DMS 273 (cell line): ENCODE measurements around the gene CAPN5.
A peak's percentile ranks its signal among the peaks of the same experiment; 100 is the strongest.
"Not testable (repeated sequence)": the region's sequence is repeated elsewhere in the genome, so short reads cannot be mapped to it uniquely, and the experiment has no call there.

Source experiments
- DNase-seq: peaks from one replicate; lab custom pipeline; 2025; ENCODE audit not compliant: unreplicated experiment; lab: John Stamatoyannopoulos, UW

The CAPN5 gene

DNA sequence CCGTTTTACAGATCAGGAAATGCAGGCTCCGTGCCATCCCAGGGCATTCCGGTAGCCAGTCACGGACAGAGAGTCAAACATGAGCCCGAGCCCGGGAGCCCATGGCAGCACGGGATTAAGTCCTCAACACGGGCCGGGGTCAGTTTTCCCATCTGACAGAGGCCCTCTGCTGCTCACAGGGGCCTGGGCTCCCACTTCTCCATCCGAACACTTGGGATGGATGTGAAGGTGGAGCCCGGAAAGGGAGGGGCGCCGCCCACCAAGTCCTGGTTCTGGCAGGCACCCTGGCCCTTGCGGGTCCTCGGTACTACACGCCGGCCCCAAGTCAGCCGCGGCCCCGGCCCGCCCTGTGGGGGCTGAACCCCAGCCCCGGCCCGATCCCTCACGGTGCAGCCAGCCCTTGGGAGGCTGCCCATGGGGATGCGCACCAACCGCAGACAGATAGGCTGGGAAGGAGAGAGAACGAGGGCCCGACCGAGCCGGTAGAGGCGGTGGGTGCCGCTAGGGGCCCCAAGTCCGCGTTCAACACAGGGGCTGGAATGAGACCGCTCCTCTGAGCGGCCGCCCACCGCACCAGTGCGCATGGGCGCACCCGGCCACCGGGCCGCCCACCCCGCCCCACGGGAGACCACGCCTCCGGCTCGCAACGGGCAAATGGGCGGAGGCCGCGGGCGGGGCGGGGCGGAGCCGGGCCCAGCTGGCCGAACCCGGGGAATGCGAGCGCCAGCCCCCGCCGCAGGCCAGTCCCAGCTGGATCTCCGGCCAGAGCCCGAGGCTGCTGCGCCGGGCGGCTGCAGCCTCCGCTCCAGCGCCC lies at the start of gene CAPN5:
Gene CAPN5 (plus strand): TSS at position 743 of the 814 bp plus-strand sequence. CDS start 17,916 bp downstream, outside the sequence.
- DNase-seq = peak; percentile 94

DNA sequence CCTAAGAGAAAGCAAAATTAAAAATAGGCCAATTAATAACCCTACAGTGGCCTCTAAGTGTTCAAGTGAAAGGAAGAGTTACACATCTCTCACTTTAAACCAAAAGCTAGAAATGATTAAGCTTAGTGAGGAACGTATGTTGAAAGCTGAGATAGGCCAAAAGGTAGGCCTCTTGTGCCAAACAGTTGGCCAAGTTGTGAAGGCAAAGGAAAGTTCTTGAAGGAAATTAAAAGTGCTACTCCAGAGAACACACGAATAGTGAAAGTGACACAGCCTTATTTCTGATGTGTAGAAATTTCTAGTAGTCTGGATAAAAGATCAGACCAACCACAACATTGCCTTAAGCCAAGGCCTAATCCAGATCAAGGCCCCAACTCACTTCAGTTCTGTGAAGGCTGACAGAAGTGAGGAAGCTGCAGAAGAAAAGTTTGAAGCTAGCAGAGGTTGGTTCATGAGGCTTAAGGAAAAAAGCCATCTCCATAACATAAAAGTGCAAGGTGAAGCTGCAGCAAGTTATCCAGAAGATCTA lies 48.3 kb upstream of the CAPN5 start:
- not testable (repeated sequence) for DNase-seq

DNA sequence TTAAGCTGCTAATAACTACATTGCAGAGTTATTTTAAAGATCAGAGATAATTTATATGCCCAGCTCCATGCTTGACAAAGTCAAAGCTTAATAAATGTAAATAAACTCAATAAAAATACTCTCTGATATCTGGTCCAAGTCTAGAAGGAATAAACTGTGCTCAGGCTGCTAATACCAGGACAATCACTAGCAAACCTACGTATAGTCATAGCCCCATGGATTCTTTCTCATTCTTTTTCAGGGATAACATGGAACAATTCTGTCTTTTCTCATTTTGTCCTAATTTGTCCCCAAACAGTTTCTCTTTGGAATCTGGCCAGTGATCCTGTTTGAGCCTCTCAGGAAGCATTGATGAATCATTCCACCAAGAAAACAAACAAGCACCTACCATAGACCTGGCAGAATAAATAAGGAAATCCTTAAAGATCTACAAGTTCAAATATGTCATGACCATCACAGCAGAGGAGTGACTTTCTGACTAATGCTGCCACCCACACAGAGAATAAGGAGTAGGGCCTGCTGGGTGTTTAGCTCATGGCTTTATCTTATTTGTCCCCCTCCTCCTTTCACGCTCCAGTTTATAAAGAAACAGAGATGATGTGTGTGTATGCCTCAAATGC lies 46.7 kb upstream of the CAPN5 start:
- DNase-seq = no peak

DNA sequence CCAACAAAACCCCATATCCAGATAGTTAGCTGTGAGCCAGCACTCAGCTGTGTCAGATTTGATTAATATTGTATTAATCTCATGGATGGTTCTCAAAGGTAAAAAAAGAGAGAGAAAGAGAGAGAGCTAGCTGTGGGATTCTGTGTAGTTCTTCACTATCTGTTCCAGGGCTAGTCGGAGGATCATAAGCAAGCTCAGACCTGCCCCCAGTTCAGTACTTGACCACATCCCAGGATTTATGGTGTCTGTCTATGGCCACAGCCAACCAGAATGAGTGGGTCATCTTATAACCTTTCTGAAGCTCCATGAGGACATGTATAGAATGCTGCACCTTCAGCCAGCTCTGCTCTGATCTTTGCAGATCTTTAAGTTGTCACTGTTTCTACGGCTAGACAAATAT lies 46.0 kb upstream of the CAPN5 start:
- no peak for DNase-seq

DNA sequence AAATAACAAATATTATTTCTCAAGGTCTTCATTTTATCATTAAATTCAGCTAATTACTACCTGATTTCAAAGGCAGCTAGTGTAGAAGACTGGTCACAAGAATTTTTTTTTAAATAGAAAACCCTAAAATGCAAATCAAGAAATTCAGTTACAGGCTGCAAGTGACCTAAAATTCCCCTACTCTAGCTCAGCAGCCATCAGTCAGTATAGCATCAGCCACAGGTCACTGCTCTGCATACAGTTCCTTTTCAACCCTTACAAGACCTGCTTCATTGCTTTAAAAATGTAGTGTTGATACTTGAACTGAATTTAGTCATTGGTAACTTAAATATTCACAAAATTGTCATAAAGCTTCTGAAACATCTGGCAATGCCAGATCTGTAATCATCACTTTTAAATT lies 42.0 kb upstream of the CAPN5 start:
- no peak for DNase-seq

DNA sequence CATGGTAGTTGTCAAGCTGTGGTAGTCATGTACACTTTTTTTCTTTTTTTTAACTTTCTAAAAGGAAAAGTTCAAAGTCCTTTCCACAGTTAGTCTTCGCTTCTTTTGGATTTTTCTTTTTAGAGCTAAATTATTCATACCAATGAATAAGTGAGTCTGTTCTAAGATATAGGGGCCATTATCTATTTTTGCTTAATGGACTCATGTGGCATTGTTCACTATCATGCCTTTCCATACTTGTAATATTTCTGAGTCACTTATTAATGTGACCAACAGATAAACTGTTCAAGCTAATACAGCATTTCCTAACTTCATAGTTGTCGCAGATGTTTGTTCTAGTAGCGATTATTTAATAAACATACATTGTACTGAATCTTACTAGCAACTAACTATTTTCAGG lies 40.5 kb upstream of the CAPN5 start:
- DNase-seq = no peak

DNA sequence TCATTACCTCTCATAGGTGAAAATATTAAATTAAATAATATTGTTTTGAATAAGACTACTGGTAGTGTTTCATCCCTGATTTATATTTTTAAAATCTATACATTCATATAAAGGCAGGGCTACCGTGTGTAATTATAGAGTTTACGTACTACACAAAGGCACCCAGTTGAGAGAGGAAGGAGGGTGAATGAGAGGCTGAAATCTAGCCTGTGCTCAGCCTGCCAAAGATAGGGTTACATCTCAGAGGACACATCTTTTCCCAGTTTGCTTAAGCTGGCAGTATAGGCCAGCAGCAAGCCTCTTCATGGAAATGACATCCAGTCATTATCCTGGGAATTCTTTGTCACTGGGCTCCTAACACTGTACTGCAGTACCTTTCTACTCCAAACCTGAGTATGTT lies 40.0 kb upstream of the CAPN5 start:
- DNase-seq = peak; percentile 30

DNA sequence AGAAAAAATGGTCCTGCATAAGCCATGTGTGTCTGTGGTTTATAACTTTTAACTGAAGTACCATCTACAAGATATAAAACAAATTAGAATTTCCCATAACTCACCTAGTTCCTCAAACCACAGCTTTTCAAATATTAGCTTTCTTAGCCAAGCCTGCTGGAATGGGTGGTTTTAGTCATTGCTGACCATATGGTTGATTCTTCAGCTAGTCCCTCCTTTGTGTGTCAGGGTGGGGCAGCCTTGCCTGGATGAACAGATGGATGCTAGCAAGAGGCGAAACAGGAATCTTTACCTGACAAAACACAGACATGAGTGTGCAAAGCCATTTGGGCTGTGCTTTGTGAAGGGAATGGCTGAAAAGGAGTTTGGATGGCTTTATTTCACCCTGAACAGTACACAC lies 39.5 kb upstream of the CAPN5 start:
- peak; percentile 71 for DNase-seq

DNA sequence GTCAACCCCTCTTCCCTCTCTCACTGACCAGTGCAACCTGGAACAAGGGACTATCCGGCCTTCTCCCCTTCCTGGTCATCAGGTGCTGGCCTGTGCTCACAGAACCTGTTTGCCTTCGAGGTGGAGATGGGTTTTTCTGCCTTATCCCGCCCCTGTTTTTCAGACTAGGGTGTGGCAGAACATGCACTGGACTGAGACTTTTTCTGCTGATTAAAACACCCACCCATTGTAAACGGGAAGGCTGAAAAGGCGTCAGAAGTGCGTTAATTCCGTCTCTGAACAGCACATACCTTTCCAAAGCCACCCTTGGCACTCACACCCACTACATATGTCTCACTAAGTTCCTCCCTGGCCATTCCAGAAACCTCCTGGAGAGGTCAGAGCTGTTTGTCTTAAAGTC lies 36.9 kb upstream of the CAPN5 start:
- DNase-seq = no peak

DNA sequence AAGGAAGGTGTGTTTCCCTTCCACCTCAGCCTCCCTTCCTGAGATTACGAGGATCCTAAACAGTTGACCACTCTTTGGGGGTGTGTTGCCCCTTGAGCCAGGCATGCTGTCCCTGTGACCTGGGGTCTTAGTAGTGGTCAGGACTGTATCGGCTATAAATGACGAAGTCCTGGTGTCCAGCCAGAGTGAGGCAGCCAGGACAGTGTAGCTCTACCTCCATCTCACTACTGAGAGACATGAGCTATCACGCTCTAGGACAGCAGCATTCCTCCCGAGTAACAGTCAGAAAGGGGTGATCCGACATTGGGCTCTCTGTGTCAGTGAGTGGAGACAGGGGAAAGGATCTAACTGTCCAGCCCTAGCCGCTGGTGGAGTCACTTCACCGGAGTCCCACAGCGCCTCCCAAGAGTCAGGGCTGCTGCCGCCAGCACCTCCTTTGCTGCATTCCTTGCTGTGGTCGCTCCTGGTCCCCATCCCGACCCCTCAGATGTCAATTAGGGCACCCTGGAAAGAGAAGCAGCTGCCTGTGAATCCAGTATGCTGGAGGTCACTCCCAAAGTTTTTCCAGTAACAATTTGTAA lies 35.8 kb upstream of the CAPN5 start:
- no peak for DNase-seq

DNA sequence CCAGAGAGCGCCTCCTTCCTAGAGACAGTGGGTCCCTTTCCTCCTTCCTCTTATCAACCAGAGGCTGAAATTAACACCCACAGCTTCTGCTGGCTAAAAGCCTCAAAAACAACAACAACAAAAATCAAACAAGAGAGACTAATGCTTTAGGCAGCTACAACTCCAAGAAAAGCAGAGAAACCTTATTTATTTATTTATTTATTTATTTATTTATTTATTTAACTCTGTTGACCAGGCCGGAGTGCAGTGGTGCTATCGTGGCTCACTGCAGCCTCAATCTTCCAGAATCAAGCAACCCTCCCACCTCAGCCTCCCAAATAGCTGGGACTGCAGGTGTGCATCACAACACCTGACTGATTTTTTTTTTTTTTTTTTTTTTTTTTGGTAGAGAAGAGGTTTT lies 35.2 kb upstream of the CAPN5 start:
- no peak for DNase-seq

DNA sequence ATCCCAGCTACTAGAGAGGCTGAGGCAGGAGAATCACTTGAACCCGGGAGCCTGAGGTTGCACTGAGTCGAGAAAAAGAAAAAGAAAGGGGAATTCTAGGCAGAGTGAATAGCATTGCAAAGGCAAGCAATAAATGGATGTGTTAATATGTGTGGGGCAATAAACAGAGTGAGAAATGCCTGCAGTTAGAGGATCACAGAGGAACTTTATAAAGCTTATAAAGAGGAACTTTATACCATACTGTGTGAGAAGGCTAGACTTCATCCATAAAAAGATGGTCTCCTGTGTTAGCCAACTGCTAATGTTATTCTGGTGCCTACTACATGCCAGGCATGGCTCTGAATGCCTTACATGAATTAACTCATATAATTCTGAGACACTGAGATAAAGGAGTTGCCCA lies 31.7 kb upstream of the CAPN5 start:
- no peak for DNase-seq

DNA sequence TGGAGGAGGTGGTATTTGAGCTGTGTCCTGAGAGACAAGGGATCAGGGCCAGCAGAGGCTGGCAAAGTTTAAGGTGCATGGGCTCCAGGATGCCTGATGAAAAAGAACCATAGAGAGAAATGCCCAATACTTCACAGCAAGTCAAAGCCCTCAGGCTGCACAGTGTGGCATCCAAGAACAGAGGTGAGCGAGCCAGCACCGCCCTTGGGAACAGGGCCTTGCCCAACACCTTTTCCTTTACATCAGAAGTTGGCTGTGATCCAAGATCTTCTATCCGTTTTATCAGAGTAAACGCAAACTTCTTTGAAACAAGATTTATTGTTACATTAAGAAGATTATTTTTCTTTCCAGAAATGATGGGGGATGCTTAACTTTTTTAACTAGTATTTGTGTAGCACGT lies 31.2 kb upstream of the CAPN5 start:
- DNase-seq = peak; percentile 3

DNA sequence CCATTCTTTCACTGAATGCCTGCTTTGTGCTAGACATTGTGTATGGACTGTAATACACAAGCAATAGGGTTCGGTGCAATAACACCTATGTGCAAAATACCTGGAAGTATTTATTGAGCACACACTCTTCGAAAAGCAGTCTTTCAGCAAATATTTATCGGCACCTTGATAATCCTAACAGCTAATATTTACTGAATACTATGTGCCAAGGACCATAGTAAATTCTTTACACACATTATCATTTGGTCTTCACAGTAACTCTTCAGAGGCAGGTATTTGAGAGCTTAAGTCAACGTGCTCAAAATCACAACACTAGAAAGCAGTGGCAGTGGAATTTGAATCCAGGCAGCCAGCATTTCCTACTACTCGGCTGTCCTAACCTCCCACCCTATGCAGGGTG lies 30.4 kb upstream of the CAPN5 start:
- no peak for DNase-seq

DNA sequence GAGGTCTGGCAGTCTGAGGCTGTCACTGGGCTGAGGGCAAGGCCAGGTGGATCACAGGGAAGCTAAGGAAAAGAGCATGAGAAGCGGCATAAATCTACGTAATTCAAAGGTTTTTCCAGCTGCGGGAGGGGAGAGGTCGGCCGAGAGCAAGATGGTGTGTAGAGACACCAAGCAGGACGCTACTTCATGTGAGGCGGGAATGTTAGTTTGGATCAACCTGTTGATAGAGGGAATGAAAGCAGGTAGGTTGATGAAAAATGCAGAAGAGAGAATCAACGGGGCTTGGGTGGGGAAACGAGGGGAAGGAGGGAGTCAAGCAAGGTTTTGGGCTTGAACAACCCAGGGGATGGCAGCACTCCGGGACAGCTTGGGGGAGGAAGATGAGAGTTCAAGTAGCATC lies 29.7 kb upstream of the CAPN5 start:
- DNase-seq = no peak

DNA sequence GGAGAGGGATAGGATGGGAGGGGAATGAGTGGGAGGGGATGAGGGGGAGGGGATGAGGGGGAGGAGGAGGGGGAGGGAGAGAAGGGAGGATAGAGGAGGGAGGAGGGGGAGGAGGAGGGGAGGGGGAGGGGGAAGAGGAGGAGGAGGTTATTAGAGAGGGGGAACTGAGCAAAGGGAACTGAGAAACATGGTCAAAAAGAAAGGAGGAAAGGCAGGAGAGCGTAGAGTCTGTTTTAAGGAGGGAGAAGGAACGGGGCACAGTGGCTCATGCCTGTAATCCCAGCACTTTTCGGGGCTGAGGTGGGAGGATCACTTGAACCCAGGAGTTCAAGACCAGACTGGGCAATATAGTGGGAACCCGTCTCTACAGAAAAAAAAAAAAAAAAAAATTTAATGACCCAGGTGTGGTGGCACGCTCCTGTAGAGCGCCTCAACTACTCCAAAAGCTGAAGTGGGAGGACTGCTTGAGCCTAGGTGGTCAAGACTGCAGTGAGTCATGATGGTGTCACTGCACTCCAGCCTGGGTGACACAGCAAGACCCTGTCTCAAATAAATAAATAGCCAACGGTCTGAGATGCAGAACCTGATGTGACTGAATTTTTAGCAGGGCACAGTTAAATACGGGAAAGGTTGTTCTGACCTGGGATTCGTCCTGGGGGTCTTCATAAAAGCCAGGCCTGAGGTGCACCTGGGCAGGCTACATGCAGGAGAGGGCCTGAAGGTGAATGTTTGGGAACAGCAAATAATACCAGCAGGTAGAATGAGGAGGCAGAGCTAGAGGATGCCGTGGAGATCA lies 28.5 kb upstream of the CAPN5 start:
- no peak for DNase-seq

DNA sequence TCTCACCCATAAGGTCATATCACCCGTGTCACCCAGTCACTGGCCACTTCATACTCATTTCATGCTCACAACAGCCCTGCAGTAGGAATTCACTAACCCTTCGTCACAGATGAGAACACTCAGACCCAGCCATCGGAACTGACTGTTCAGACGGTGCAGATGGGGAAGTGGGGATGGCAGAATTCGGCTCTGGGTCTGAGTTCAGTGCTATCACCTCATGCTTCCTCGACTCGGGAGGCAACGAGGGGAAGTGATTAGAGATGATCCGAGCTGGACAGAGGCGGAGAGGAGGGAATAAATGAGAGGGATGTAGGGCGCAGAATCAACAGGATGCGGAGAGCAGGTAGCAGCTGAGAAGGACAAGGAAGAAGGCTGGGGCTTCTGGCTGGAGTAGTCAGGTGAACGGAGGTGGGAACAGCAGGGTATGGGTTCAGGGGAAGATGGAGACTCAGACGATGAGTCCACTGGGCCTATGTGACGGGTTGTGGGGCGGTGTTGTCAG lies 27.9 kb upstream of the CAPN5 start:
- DNase-seq = no peak

DNA sequence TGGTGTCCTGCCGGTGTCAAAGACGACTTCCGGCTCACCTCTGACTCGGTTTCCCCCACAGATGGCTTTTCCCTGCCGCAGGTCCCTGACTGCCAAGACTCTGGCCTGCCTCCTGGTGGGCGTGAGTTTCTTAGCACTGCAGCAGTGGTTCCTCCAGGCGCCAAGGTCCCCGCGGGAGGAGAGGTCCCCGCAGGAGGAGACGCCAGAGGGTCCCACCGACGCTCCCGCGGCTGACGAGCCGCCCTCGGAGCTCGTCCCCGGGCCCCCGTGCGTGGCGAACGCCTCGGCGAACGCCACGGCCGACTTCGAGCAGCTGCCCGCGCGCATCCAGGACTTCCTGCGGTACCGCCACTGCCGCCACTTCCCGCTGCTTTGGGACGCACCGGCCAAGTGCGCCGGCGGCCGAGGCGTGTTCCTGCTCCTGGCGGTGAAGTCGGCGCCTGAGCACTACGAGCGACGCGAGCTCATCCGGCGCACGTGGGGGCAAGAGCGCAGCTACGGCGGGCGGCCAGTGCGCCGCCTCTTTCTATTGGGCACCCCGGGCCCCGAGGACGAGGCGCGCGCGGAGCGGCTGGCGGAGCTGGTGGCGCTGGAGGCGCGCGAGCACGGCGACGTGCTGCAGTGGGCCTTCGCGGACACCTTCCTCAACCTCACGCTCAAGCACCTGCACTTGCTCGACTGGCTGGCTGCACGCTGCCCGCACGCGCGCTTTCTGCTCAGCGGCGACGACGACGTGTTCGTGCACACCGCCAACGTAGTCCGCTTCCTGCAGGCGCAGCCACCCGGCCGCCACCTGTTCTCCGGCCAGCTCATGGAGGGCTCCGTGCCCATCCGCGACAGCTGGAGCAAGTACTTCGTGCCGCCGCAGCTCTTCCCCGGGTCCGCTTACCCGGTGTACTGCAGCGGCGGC lies 27.0 kb upstream of the CAPN5 start:
- DNase-seq = no peak

DNA sequence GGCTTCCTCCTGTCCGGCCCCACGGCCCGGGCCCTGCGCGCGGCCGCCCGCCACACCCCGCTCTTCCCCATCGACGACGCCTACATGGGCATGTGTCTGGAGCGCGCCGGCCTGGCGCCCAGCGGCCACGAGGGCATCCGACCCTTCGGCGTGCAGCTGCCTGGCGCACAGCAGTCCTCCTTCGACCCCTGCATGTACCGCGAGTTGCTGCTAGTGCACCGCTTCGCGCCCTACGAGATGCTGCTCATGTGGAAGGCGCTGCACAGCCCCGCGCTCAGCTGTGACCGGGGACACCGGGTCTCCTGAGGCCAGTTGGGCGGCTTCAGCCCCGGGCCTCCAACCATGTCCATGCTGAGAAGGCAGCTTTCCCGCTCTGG lies 26.4 kb upstream of the CAPN5 start:
- DNase-seq = no peak

DNA sequence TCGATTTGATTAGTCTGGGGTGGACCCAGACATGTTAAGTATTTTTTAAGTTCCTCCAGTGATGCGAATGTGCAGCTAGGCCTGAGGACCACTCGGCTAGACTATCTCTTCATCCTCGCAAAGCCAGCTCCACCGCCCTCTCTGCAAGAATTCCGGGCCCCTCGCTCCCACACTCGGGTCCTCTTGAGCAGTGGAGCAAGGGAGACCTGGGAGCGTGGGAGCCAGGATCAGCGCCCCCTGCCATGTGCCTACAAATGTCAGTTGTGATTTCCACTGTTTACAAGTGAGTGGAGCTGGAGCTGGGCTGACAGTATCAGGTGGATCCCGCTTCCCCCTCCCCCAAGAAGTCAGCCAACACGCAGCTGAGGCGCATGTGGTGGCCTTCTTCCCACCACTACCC lies 25.9 kb upstream of the CAPN5 start:
- DNase-seq = no peak
